AG04449 (cell line): Measurements from ENCODE around the gene GMPR2.
"Not testable (repeated sequence)": the region's sequence is repeated elsewhere in the genome, so short reads cannot be mapped to it uniquely, and the experiment has no call there.

Experiments used
- CTCF ChIA-PET: fragments of 350-600 bp; formaldehyde crosslinking; extraction: SDS; loops from one replicate; lab custom pipeline; 2021; ENCODE audit warnings: antibody characterized with exemption; lab: Yijun Ruan, JAX
- POLR2A ChIA-PET: fragments of 400-600, 350-600 bp; formaldehyde crosslinking; extraction: SDS; loops from one replicate; lab custom pipeline; 2020; ENCODE audit warnings: antibody characterized with exemption, inconsistent platforms; lab: Yijun Ruan, JAX
- DNase-seq: peaks from one replicate; pipeline ENCODE4 v3.0.0-alpha.2; 2010; ENCODE audit warnings: low read depth, low spot score
- H3K4me3 ChIP-seq: 2 replicates; pipeline ENCODE4 v1.5.1; 2011; ENCODE audit warnings: low read depth, mild to moderate bottlenecking, control low read depth, low read length
- CTCF ChIP-seq: IDR thresholded peaks from one replicate; pipeline ENCODE4 v1.5.1; 2011; ENCODE audit warnings: mild to moderate bottlenecking, moderate library complexity, low read length, control low read depth, inconsistent platforms; ENCODE audit not compliant: insufficient read depth; ENCODE audit errors: missing control alignments

Gene GMPR2

GRCh38 chr14:24238123-24238522 lies 5.4 kb downstream of the GMPR2 start:
- ChIA-PET CTCF (interaction anchor here (0.7 to 15.9 kb wide), 7 partner anchors 22 to 194 kb away, joined by 3 to 315 read pairs (median 4); partner anchors contain the start of genes CIDEB, DHRS1, IRF9 and LTB4R), POLR2A (interaction anchor here (0.7 to 1.6 kb wide), 6 partner anchors 9 to 161 kb away, joined by 3 to 5 read pairs (median 3); partner anchors contain the start of genes MDP1, NYNRIN and RABGGTA)
- TF ChIP-seq CTCF = no peak
- H3K4me3 ChIP-seq = no peak overlapping the region
- no peak for DNase-seq

- ChIA-PET POLR2A (interaction anchor here (0.8 to 1.6 kb wide), 5 partner anchors 8 to 60 kb away, joined by 3 to 5 read pairs (median 3); partner anchors contain the start of genes MDP1 and RABGGTA), CTCF (interaction anchor here (1.0 to 15.9 kb wide), 6 partner anchors 23 to 193 kb away, joined by 3 to 315 read pairs (median 4); partner anchors contain the start of genes CIDEB, DHRS1, IRF9 and LTB4R)
- TF ChIP-seq CTCF = no peak
- no peak for DNase-seq
- H3K4me3 ChIP-seq = no peak overlapping the region
Observed at GRCh38 chr14:24238527-24239037, 5.9 kb downstream of the GMPR2 start.

GRCh38 chr14:24240110-24240918 lies 7.6 kb downstream of the GMPR2 start:
- no peak overlapping the region for H3K4me3 ChIP-seq
- CTCF ChIA-PET = interaction anchor here (1.4 to 15.9 kb wide), 5 partner anchors 7 to 68 kb away, joined by 3 to 315 read pairs (median 118); partner anchors contain the start of genes CIDEB, DHRS1, GMPR2 and LTB4R
- TF ChIP-seq CTCF = no peak
- POLR2A ChIA-PET = no interaction called here
- DNase-seq = no peak

- peak; percentile 65 for TF ChIP-seq CTCF
- H3K4me3 ChIP-seq = peak overlapping the region; percentile 91
- CTCF ChIA-PET = interaction anchor here (1.0 to 15.9 kb wide), 23 partner anchors 9 to 194 kb away, joined by 4 to 315 read pairs (median 7); partner anchors contain the start of genes CHMP4A, CIDEB, DHRS1 and GMPR2
- no peak for DNase-seq
- POLR2A ChIA-PET = interaction anchor here (0.7 to 2.6 kb wide), 23 partner anchors 9 to 200 kb away, joined by 3 to 27 read pairs (median 6); partner anchors contain the start of genes CHMP4A, CIDEB, DCAF11 and DHRS1
Observed at GRCh38 chr14:24241829-24242443, 9.2 kb downstream of the GMPR2 start.

- TF ChIP-seq CTCF = no peak
- ChIA-PET CTCF (interaction anchor here (0.6 to 15.9 kb wide), 30 partner anchors 10 to 189 kb away, joined by 3 to 315 read pairs (median 6); partner anchors contain the start of genes CHMP4A, CIDEB, DHRS1 and GMPR2), POLR2A (interaction anchor here (0.6 to 2.6 kb wide), 10 partner anchors 8 to 1304 kb away, joined by 3 to 27 read pairs (median 9); partner anchors contain the start of genes CHMP4A, CIDEB, DHRS1 and IPO4)
- no peak for DNase-seq
- peak overlapping the region; percentile 91 for H3K4me3 ChIP-seq
Observed at GRCh38 chr14:24243336-24243836, 10.7 kb downstream of the GMPR2 start.

- CTCF ChIA-PET = interaction anchor here (9.2 to 15.9 kb wide), 3 partner anchors 13 to 63 kb away, joined by 118 to 315 read pairs (median 155); partner anchors contain the start of genes CIDEB, DHRS1, LTB4R and LTB4R2
- H3K4me3 ChIP-seq, DNase-seq, POLR2A ChIA-PET: not testable (repeated sequence)
Observed at GRCh38 chr14:24245350-24245749, 12.6 kb downstream of the GMPR2 start.
